H9 (cell line): Measurements from ENCODE around the gene ERC1. TPM values are rescaled to one million over a fixed set of nuclear protein-coding genes. Genes with fewer than 3 reads are reported as not detected.

Experiments used
- DNase-seq: peaks from one replicate; pipeline ENCODE4 v3.0.0-alpha.2; 2017
- H2AFZ ChIP-seq: one replicate; pipeline ENCODE4 v1.6.1; 2013; ENCODE audit warnings: mild to moderate bottlenecking, low read length, control low read depth, moderate library complexity
- H2AK5ac ChIP-seq: 2 replicates; pipeline ENCODE4 v1.6.1; 2013; ENCODE audit warnings: low read length, control low read depth, mixed read lengths; ENCODE audit not compliant: insufficient read length
- H2BK120ac ChIP-seq: one replicate; pipeline ENCODE4 v1.6.1; 2013; ENCODE audit warnings: low read depth, mild to moderate bottlenecking, low read length, control low read depth, inconsistent platforms; ENCODE audit not compliant: poor library complexity, severe bottlenecking
- H2BK12ac ChIP-seq: 2 replicates; pipeline ENCODE4 v1.6.1; 2013; ENCODE audit warnings: low read length, control low read depth, mixed read lengths, low read depth; ENCODE audit not compliant: insufficient read length
- H2BK15ac ChIP-seq: 2 replicates; pipeline ENCODE4 v1.6.1; 2013; ENCODE audit warnings: low read depth, low read length, control low read depth
- H2BK20ac ChIP-seq: one replicate; pipeline ENCODE4 v1.6.1; 2013; ENCODE audit warnings: low read depth, mild to moderate bottlenecking, low read length, control low read depth, inconsistent platforms; ENCODE audit not compliant: poor library complexity, severe bottlenecking
- H2BK5ac ChIP-seq: 2 replicates; pipeline ENCODE4 v1.6.1; 2013; ENCODE audit warnings: low read length, control low read depth, mixed read lengths; ENCODE audit not compliant: insufficient read length
- H3K14ac ChIP-seq: 2 replicates; pipeline ENCODE4 v1.6.1; 2013; ENCODE audit warnings: low read length, control low read depth; ENCODE audit not compliant: insufficient read depth
- H3K18ac ChIP-seq: 2 replicates; pipeline ENCODE4 v1.6.1; 2013; ENCODE audit warnings: low read depth, mild to moderate bottlenecking, mixed read lengths, low read length, control low read depth; ENCODE audit not compliant: insufficient read length
- H3K23ac ChIP-seq: 2 replicates; pipeline ENCODE4 v1.6.1; 2013; ENCODE audit warnings: low read length, control low read depth, mixed read lengths, low read depth; ENCODE audit not compliant: insufficient read length
- H3K23me2 ChIP-seq: 2 replicates; pipeline ENCODE4 v1.6.1; 2013; ENCODE audit warnings: low read depth, mild to moderate bottlenecking, mixed read lengths, low read length, control low read depth; ENCODE audit not compliant: insufficient read length, poor library complexity, severe bottlenecking
- H3K27ac ChIP-seq: 2 replicates; pipeline ENCODE4 v1.5.1; 2013; ENCODE audit warnings: low read length, control low read depth, mixed read lengths, low read depth; ENCODE audit not compliant: insufficient read length
- H3K27me3 ChIP-seq: 2 replicates; pipeline ENCODE4 v1.6.1; 2013; ENCODE audit warnings: low read length, control low read depth, inconsistent platforms; ENCODE audit not compliant: insufficient read depth
- H3K4ac ChIP-seq: 2 replicates; pipeline ENCODE4 v1.6.1; 2013; ENCODE audit warnings: low read depth, mild to moderate bottlenecking, control low read depth, inconsistent platforms, low read length, moderate library complexity
- H3K4me1 ChIP-seq: 2 replicates; pipeline ENCODE4 v1.6.1; 2013; ENCODE audit warnings: low read length, control low read depth, inconsistent platforms; ENCODE audit not compliant: insufficient read depth
- H3K4me2 ChIP-seq: 2 replicates; pipeline ENCODE4 v1.6.1; 2013; ENCODE audit warnings: low read length, control low read depth, mixed read lengths; ENCODE audit not compliant: insufficient read length, insufficient read depth
- H3K56ac ChIP-seq: 2 replicates; pipeline ENCODE4 v1.6.1; 2013; ENCODE audit warnings: low read depth, mild to moderate bottlenecking, mixed read lengths, low read length, control low read depth; ENCODE audit not compliant: insufficient read length
- H3K79me1 ChIP-seq: 2 replicates; pipeline ENCODE4 v1.6.1; 2013; ENCODE audit warnings: low read depth, mild to moderate bottlenecking, moderate library complexity, low read length, control low read depth, inconsistent platforms; ENCODE audit not compliant: insufficient read depth, poor library complexity, severe bottlenecking
- H3K79me2 ChIP-seq: 2 replicates; pipeline ENCODE4 v1.6.1; 2013; ENCODE audit warnings: low read length, control low read depth, inconsistent platforms; ENCODE audit not compliant: insufficient read depth
- H3K9ac ChIP-seq: 2 replicates; pipeline ENCODE4 v1.6.1; 2013; ENCODE audit warnings: low read length, control low read depth, mixed read lengths; ENCODE audit not compliant: insufficient read length; ENCODE audit errors: extremely low read depth
- H3K9me3 ChIP-seq: one replicate; pipeline ENCODE4 v1.6.1; 2013; ENCODE audit warnings: low read depth, low read length, inconsistent platforms; ENCODE audit not compliant: control insufficient read depth
- H3T11ph ChIP-seq: one replicate; pipeline ENCODE4 v1.6.1; 2013; ENCODE audit warnings: mild to moderate bottlenecking, low read length, control low read depth, inconsistent platforms
- H4K20me1 ChIP-seq: one replicate; pipeline ENCODE4 v1.6.1; 2013; ENCODE audit not compliant: control insufficient read depth, insufficient read length, insufficient read depth
- H4K5ac ChIP-seq: 2 replicates; pipeline ENCODE4 v1.6.1; 2013; ENCODE audit warnings: low read depth, mild to moderate bottlenecking, mixed read lengths, low read length, control low read depth; ENCODE audit not compliant: insufficient read length
- H4K8ac ChIP-seq: replicated peaks from 2 replicates; pipeline ENCODE4 v1.6.1; 2013; ENCODE audit warnings: low read length, control low read depth, mixed read lengths, low read depth; ENCODE audit not compliant: insufficient read length
- H4K91ac ChIP-seq: 2 replicates; pipeline ENCODE4 v1.6.1; 2013; ENCODE audit warnings: low read depth, mild to moderate bottlenecking, moderate library complexity, mixed read lengths, low read length, control low read depth; ENCODE audit not compliant: insufficient read length
- H3K27ac Mint-ChIP-seq, 3 experiments: 2 replicates in 2 of 3; 3 replicates in 1 of 3; pipeline ENCODE4 v1.8.0; 2020 to 2021; ENCODE audit warnings: mixed read lengths in 3 of 3, mild to moderate bottlenecking in 1 of 3, moderate library complexity in 1 of 3
- H3K27me3 Mint-ChIP-seq: 2 replicates; pipeline ENCODE4 v1.8.0; 2021; ENCODE audit warnings: low read depth, mild to moderate bottlenecking, moderate library complexity, mixed read lengths
- H3K36me3 Mint-ChIP-seq, 3 experiments: 2 replicates in 2 of 3; 3 replicates in 1 of 3; pipeline ENCODE4 v1.8.0; 2020 to 2021; ENCODE audit warnings: low read depth in 3 of 3, mixed read lengths in 3 of 3; ENCODE audit not compliant: insufficient read depth in 1 of 3
- H3K4me1 Mint-ChIP-seq, 2 experiments: 2 replicates each; pipeline ENCODE4 v1.8.0; 2020; ENCODE audit warnings: mixed read lengths in 2 of 2
- H3K4me3 Mint-ChIP-seq, 2 experiments: 2 replicates in 1 of 2; 3 replicates in 1 of 2; pipeline ENCODE4 v1.8.0; 2020 to 2021; ENCODE audit warnings: mild to moderate bottlenecking in 2 of 2, mixed read lengths in 2 of 2, moderate library complexity in 1 of 2
- H3K9me3 Mint-ChIP-seq, 2 experiments: 2 replicates in 1 of 2; 3 replicates in 1 of 2; pipeline ENCODE4 v1.8.0; 2020; ENCODE audit warnings: mild to moderate bottlenecking in 2 of 2, mixed read lengths in 2 of 2, moderate library complexity in 1 of 2
- WGBS: extraction: QIAGEN DNeasy Blood & Tissue Kit; methylation state at CpG from one replicate; pipeline ENCODE4 v1.1.7; 2013; ENCODE audit warnings: missing lambda C conversion rate, low lambda C conversion rate, mixed read lengths; ENCODE audit not compliant: insufficient read length; ENCODE audit errors: extremely low coverage; 5-methylcytosine and 5-hydroxymethylcytosine counted together
- total RNA-seq: library from RNA; stranded (reverse); gene quantifications from 2 replicates; pipeline ENCODE4 v1.2.1, GENCODE V29; 2021
- TF ChIP-seq, protein P1 (sequence below): fragments of 200-600 bp; sonication (generic); conservative IDR thresholded peaks from 3 replicates; pipeline ENCODE4 v1.8.0; 2021; ENCODE audit warnings: antibody characterized with exemption, mild to moderate bottlenecking

The ERC1 gene
- total RNA-seq, 1 experiment from 2014 or later, result 51.2 TPM

DNA sequence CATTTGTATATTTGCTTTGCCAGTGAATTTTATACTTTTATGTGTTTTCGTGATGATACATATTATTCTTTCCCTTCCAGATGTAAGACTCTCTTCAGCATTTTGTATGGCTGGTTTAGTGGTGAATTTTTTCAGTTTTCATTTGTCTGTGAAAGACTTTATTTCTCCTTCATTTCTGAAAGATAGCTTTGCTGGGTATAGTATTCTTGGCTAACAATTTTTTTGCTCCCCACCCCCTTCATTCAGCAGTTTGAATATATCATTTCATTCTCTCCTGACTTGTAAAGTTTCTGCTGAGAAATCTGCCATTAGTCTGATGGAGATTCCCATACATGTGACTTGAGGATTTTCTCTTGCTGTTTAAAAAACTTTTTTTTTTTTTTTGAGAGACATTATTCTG lies 72.8 kb downstream of the ERC1 start:
- H2BK5ac ChIP-seq, result no peak overlapping the region
- no peak overlapping the region for H3K23ac ChIP-seq
- Mint-ChIP-seq H3K36me3 (peaks cover 26 to 40% (median 34%) of the 10 kb centered on the region in 3 experiments), H3K4me3 (no peak overlapping the region), H3K4me1 (peaks cover 3% of the 10 kb centered on the region in 2 experiments; a peak in 1 of 4 replicates), H3K27me3 (no peaks in the 10 kb centered on the region), H3K27ac (no peak overlapping the region), H3K9me3 (peaks cover 40% of the 10 kb centered on the region in 2 experiments)
- no peak overlapping the region for H4K5ac ChIP-seq
- no peaks in the 10 kb centered on the region for H4K20me1 ChIP-seq
- H3T11ph ChIP-seq, result no peak overlapping the region
- peaks cover 6% of the 10 kb centered on the region for H3K9me3 ChIP-seq
- no peak overlapping the region for H2BK20ac ChIP-seq
- H3K14ac ChIP-seq, result no peak overlapping the region
- H3K56ac ChIP-seq, result no peak overlapping the region
- DNase-seq, result no peak
- H2BK120ac ChIP-seq, result no peak overlapping the region
- peaks cover 5% of the 10 kb centered on the region; the same call in 1 of the 2 replicates for H3K79me2 ChIP-seq
- WGBS, result no CpG with 5 or more reads among the region's 1 CpG
- H3K27ac ChIP-seq, result no peak overlapping the region
- H3K18ac ChIP-seq, result no peak overlapping the region
- TF ChIP-seq, protein P1, sequence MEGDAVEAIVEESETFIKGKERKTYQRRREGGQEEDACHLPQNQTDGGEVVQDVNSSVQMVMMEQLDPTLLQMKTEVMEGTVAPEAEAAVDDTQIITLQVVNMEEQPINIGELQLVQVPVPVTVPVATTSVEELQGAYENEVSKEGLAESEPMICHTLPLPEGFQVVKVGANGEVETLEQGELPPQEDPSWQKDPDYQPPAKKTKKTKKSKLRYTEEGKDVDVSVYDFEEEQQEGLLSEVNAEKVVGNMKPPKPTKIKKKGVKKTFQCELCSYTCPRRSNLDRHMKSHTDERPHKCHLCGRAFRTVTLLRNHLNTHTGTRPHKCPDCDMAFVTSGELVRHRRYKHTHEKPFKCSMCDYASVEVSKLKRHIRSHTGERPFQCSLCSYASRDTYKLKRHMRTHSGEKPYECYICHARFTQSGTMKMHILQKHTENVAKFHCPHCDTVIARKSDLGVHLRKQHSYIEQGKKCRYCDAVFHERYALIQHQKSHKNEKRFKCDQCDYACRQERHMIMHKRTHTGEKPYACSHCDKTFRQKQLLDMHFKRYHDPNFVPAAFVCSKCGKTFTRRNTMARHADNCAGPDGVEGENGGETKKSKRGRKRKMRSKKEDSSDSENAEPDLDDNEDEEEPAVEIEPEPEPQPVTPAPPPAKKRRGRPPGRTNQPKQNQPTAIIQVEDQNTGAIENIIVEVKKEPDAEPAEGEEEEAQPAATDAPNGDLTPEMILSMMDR, result no peak
- H3K27me3 ChIP-seq, result no peaks in the 10 kb centered on the region
- H2AK5ac ChIP-seq, result no peak overlapping the region
- no peak overlapping the region for H3K4ac ChIP-seq
- H3K9ac ChIP-seq, result no peak overlapping the region
- H3K79me1 ChIP-seq, result peaks cover 5% of the 10 kb centered on the region
- no peak overlapping the region for H2AFZ ChIP-seq
- H3K4me2 ChIP-seq, result no peak overlapping the region
- no peaks in the 10 kb centered on the region for H3K4me1 ChIP-seq
- no peak overlapping the region for H4K8ac ChIP-seq
- H2BK12ac ChIP-seq, result no peak overlapping the region
- H3K23me2 ChIP-seq, result no peaks in the 10 kb centered on the region
- H2BK15ac ChIP-seq, result no peak overlapping the region
- H4K91ac ChIP-seq, result no peak overlapping the region
